ENCODE results near the gene ABLIM2.

Gene ABLIM2

DNA sequence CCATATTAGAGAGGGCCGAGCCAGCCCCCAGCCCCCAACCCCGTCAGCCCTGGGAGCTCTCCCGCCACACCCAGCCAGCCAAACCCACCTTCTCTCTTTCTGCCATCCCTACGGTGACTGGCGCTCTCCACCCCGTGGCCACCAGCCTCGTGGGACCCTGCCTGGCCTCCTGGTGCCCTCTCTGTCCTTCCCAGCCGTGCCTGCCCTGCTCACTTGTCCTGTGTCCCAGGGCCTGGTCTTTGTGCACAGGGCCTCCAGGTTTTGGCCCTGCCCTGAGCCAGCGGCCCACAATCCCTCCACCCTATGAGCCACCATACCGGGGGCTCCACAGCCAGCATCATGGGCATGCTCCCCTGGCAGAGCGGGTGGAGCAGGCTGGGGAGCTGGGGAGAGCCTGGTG lies 77.4 kb downstream of the ABLIM2 start:
- no peak for DNase-seq

DNA sequence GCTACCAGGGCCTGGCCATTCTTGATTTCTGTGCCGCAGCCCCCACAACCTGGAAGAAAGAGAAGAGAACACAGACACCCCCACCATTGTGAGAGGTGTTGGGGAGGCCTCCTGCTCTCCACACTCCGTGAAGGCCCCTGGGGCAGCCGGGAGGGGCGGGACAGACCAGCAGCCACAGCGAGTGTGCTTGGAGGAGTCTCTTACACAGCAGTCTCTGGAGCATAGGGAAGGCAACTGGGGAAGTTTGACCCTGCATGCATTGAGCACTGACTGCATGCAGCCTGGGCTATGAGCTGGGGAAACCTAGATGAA lies 77.9 kb downstream of the ABLIM2 start:
- DNase-seq: no peak

DNA sequence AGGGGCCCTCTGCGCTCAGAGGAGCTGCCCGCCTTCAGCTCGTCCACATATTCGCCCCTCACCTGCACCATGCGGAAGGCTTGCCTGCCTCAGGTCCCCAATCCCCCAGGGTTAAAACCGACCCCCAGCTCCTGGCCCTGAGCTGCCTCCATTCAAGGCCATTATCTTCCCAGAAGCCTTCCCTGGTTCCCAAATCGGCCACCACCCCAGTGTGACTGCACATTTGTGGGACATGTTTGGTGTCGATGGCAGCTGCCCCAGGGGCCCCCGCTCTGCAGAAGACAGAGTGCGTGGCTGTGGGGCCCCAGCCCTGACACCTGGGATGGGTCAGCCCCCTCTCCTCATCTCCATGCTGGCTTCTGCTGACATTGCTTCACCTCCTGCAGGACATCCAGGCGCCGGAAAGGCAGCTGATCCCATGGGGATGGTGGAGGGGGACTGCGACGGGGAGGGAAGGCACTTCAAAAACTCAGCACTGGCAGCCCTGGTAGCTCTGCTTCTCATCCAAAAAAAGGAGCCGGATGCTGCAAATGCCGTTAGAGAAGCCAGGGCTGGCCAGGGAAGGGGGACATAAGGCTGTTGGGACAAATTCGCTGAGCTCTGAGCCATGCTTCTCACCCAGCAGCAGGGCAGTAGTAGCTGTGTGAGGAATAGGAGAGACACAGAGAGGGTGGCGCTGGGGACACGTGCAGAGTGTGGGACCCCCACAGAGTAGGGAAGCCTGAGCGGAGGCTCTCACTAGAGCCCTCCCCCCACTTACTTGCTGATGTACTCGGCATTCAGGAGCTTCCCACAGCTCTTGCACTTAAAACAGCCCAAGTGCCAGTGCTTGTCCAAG lies 78.5 kb downstream of the ABLIM2 start:
- no peak for DNase-seq

DNA sequence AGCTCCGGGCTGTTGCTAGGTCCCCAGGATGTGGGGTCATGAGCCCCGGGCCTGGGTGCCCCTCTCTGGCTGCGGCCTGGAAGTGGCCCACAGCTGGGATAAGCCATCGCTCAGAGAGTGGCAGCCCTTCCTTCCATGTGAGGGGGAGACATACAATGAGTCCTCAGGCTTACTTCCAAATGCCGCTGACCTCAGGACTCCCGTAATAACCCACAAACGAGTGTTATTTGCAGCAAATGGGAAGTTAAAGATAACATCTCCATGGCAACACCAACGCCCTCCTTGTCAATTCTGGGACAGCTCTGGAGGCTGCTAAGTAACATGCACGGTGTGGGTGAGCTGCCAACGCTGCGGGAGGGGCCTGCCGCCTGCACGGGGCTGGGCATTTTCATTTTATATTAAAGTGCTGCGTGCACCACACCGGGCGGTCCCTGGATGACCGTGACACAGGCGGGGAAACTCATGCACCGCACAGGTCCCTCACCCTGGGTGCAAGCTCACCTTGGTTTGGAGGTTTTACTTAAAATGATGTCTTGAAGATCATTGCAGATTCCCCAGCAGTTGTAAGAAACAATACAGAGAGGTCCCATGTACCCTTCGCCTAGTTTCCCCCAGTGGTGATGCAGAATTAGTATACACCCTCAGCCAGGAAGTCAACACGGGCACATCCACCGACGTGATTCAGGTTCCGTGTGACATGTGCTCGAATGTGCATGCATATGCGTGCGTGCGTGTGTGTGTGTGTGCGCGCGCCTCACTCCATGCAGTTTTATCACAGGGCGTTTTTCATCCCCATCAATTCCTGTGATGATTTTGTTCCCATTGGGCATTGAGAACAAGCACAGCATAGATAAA lies 79.4 kb downstream of the ABLIM2 start:
- DNase-seq: no peak

DNA sequence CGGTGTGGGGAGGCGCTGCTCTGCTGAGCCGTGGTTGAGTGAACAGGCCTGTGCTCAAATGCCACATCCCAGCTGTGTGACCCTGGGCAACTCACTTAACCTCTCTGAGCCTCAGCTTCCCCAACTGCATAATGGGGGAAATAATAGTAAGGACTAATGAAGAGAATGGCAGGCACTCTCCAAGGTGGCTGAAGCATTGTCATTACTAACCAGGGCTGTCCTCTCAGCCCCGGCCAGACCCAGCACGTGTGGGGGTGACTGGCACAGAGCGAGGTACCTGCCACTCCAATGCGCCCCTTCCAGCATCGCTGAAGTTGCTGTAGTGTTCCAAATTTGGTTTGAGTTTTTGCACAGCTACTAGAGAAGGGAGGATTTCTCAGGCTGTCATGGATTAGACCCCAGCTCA lies 80.0 kb downstream of the ABLIM2 start:
- no peak for DNase-seq

DNA sequence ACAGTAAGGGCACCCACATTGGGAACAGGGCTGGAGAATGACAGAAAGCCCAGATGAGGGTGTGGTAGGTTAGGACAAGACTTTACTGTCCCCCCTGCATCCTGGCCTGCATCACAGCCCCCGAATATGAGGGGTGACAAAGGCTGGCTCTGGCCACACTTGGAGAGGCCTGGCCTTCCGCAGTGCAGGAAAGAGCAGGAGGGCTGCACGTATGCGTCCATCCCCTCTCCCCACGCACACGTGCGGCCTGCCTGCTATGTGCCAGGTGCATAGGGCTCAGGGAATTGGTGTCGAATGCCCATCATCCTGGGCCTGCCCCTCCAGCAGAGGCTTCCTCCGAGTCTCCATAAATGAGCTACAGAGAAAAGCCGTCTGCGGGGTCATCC lies 80.5 kb downstream of the ABLIM2 start:
- no peak for DNase-seq

DNA sequence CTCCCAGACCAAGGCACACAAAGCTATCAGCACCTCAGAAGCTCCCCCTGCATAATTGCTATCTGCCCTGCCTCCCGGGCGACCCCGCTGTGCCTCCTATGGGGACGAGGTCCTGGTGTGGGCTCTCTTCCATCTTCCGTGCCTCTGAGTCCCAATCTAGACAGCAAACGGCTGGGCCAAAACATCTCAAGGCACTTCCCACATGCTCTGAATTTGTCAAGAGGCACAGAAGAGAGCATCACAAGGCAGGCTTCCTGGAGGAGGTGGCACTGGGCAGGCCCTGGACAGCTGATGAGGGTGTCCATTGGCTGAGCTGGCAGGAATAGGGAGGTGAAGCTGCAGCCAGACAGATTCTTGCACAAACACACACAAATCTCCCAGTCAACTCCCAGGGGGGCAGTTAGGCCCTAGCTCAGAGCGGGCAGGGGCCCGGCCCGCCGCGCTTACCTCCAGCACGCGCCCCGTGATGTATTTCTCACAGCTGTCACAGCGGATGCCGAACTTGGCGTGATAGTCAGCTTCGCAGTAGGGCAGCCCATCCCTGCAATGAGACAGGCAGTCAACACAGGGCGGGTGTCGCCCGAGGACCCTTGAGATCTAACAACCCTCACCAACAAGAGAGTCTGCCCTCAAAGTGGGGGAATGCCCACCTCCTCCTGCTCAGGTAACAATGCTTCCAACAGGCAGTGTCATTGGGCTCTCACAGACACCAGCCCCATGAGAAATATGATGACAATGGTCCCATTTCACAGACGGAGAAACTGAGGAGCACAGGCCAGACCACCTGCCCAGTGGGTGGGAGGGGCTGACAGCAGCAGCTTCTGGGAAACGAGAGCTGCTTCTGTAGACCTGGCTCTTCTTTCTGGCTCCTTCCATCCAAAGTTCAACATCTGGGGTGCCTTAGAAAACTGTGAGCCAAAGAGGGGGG lies 81.2 kb downstream of the ABLIM2 start:
- no peak for DNase-seq

DNA sequence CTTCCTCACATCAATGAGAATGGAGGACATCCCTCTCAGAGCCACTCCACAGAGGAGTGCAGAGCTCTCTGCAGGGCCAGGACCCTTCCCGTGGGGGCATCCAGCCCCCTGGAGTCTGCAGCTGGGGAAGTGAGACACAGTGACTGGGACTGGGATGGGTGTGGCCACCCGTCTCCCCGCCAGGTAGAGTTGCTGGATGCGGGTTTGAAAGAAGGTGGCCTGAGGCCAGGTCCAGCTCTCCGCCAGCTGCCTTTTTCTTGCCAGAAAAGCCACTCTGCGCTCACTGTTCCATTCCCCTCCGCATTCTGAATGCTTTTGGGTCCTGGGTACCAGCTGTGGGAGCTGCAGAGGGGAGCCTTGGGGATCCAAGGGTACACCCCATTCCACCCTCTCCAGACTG lies 82.6 kb downstream of the ABLIM2 start:
- DNase-seq: no peak

DNA sequence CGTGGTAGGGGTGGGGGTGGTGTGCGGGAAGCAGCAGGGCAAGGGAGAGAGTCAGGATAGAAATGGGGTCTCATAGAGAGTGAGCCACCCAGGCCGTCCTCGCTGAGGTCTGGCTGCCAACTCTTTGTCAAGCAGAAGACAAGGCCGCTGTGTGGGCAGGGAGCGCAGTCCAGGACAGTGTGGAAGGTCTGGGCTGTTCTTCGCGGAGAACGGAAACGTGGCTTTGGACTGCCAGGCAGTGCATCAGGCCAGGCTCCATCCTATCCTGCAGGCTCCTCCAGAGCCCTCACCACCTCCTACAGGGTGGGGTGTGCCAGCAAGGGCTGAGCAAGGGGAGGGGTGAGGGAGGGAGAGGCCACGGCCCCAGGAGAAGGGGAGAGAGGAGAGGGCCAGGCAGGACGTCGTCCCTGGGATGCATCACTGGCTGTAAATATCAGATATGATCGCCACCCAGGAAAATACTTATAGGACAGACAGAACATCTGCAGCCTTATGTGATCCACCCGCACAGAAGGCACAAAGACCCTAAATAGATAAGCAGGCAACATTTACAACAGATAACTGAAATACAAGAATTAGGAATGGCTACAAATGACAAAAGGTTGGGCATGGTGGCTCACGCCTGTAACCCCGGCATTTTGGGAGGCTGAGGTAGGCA lies 85.3 kb downstream of the ABLIM2 start:
- no peak for DNase-seq

DNA sequence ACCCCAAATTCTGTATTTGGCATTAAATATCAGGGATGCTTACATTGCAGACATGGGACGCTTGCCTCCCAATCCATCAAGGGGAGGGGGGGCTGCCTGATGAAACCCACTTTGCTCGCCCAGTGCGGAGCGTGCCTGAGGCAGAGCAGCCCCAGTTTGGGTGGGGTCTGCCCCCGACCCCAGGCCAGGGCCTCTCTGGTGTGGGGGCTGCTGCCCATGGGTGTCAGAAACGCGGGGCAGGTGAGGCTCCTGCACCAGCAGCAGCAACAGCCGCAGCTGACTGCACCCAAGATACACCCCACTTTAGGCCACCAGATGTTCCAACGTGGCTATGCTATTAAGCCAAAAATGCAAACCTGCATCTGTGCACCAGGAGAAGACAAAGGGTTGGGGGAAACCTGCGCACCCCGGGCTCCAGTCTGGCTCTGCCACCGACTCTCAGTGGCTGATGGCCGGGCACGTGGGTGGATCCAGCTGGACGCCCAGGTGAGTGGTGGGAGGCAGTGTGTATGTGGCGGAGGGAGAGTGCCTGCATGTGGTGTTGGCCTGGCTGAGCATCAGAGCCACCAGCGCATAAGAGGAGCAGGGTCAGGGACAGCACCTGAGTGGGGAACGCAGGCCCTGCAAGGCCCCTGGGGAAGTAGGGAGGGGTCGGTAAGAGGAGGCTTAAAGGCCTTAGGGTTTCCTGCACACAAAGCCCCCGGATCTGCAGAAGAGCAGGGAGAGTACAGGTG lies 86.2 kb downstream of the ABLIM2 start:
- DNase-seq: no peak

DNA sequence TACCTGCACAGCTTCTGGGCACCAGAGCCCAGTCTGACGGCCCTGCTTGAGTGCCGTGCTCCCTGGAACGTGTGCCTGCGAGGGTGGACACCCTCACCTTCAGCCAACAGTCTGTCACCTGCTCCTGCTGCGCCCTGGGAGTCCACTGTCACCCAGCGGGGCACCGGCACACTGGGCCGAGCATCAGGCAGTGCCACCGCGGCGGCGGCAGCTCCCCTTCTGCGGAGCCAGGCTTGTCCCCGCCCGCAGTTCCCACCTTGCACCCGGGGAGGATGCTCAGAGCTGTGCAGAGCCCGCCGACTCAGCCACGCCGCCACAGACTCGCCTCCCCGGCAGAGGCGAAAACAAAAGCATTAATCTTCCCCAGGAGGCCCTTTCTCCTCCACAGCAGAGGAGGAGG lies 86.8 kb downstream of the ABLIM2 start:
- no peak for DNase-seq

DNA sequence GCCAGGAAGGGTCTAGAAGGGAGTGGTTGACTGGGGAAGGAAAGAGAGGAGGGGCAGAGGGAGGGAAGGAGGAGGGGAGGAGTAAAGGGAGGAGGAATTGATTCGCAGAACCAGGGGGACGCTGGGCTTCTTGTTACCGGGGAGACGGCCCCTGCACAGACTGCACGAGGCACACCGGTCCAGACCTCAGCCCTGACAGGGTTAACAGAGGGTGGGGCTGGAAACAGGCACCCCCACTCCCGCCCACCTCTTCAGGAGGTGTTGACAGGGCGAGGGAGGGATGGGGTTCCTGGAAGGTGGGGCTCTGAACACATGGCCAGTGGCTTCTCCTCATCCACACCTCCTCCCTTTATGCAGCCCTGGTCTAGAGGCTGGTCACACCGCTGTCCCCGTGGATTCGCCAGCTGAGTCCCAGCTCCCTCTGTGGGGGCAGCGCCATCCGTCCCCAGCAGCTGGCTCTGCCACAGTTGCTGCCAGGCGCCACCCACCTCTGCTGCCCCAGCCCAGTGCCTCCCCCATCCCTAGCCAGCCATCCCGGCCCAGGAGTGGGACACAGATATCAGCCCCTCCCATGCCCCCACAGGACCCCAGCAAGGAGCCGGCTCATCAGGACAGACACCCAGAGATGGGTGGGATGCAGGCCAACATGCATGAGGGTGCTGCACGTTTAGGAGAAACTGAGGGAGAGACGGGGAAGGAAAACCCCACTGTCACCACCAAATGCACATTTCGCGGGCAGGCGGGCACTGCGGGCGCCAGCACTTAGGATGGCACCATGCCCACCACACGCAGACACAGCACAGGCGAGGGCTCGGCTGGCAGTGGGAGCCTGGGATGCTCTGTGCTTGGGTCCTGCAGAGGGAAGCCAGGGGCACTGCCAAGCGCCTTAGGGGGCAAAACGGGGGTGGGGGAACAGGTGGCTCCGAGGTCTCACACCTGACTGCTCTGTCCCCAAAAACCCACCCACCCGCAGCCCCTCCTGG lies 87.6 kb downstream of the ABLIM2 start:
- no peak for DNase-seq

DNA sequence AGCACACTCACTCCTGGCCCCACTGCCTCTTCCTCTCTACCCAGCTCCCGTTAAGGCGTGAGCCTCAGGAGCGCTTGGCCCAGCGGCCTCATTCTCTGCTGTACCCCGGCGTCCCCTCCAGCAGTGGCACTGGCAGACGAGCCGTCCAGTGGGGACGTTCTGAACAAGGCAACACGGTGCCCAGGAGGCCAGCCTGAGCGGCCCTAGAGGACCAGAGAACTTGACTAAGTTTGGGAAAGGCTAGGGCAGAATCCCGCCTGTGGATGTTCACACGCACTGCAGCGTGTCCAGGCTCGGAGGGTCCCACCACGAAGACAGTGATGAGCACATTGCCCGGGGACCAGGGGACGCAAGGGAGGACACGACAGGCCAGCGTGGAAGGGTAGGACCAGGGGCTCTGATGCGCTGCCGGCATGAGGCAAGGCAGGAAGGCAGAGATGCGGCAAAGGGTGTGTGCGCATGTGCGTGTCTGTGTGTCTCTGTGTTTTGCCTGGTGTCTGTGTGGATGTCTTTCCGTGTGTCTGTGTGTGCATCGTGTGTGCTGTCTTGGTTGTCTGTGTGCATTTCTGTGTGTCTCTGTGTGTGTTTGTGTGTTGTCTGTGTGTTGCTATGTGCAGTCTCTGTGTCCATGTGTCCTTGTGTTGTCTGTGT lies 89.4 kb downstream of the ABLIM2 start:
- DNase-seq: no peak

DNA sequence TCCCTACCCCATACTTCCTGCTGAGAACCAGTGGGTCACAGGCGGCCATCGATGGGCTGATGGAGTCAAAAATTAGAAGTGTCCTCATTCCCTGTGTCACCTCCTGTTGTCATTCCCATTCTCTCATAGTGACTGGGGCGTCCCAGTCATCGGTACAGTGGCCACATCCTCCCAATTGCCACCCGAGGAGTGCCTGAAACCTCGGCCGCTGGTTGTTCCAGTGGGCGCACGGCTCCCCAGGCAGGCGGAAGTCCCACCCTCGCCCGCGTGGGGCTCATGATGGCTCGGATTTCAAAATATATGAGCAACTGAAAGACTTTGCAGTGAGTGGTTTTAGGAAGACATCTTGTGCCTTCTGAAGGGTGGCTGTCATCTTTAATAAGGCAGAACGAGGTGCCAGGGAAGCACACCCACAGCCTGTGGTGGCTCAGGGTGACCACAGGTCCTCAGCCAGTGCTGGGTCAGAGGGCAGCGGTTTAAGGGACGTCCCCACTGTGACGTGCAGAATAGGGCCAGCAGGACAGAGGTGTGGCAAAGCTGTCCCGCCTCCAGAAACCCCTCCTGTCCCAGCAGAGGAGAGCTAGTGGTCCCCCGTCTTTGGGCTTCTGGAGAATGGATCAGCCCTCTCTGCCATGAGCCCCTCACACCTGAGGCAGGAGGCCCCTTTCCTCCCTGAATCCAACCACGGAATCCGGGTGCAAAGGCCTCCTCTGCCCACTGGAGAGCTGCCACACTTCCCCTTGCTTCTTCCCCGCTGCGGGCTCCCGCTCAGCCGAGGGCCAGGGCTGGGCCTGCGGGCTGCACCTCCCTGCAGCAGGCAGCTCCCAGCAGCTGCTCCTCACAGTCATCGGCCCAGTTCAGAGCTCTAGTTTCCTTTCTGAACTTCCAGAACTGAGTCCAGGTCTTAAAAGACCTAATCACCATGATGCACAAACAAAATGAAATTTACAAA lies 90.4 kb downstream of the ABLIM2 start:
- no peak for DNase-seq

DNA sequence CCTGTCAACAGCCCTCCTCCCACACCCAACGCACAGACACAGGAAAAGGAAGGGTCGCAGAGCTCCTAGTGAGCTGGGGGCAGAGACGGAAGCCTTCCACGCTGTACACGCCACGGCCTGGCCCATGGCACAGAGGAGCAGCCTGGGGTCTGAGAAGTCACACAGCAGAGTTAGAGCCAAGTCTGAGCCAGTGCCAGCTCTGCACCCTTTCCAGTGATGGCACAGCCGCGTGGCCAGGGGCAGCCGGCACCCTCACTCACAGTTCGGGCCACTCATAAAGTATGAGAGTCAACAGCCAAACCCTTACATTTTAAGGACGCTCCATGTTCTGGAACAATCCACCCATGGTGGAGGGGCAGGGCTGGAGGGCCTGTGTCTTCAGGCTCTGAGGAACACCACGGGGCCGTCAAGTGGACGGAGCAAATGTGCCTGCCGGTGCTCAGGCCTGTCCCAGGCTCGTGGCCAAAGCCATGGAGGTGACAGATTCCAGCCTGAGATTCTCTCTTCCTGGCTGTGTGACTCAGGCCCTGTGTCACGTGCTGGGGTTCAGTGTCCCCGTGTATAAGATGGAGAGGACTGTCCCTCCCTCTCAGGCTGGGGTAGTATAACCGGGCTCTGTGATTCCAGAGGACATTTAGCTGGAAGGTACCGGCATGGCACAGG lies 91.2 kb downstream of the ABLIM2 start:
- DNase-seq: no peak

DNA sequence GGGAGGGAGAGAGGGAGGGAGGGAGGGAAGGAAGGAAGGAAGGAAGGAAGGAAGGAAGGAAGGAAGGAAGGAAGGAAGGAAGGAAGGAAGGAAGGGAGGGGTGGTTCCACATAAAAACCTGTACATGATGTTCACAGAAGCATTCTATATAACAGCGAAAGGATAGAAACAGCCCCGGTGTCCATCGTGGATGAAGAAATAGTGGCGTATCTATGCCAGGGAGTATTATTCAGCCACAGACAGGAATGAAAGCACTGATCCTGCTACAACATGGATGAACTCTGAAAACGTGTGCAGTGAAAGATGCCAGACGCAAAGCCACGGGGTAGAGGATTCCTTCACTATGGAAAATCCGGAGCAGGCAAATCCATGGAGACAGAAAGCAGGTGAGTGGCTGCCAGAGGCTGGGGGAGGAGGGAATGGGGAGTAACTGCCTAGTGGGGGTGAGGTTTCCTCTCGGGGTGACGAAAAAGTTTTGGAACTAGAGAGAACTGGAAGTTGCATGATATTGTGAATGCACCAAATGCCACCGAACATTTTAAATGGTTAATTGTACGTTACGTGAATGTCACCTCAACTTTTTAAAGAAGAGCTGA lies 92.2 kb downstream of the ABLIM2 start:
- no peak for DNase-seq

DNA sequence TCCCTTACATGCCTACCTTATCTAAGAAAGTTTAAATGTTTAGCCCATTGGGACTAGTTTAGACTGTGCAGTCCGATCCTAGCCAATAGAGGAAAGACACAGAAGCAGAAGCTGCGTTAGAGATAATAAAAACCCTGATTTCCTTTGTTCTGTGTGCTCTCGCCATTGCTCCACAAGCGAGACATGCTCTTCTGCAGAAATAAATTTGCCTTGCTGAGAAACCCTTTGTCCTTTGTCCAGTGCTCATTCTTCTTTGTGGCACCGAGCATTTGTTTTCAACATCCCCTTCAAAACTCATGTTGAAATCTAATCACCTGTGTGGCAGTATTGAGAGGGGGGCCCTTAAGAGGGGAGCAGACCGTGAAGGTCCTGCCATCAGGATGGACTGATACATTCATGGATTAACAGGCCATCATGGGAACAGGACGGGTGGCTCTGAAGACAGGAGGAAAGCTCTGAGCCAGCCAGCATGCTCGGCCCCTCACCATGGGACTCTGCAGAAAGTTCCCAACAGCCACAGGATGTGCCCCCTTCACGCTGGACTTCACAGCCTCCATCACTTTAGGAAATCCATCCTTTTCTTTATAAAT lies 94.5 kb downstream of the ABLIM2 start:
- DNase-seq: no peak

DNA sequence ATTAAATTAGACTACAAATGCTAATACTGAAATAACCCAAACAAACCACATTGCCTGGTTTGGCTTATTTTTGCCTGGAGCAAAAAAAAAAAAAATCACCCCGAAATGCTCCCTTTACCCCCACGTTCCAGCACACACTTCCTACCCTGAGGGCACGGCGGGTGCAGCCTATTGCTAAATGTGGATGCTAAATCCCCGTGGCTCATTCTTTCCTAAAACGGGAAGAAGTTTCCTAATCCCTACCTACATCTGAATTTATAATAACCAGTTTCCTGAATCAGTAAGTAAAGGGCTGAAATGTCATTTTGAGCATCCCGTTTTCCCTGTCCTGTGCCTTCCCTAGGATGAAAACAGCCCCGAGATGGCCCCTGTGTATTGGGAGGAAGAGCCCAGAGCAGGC lies 97.0 kb downstream of the ABLIM2 start:
- DNase-seq: no peak

Measured in stimulated activated naive CD4-positive, alpha-beta T cell treated with Interleukin-2 at 50 U/mL for 16 hours (primary cell).